Activated CD4-positive, alpha-beta T cell treated with anti-CD3 and anti-CD28 coated beads, Interleukin-2, amount 10 ng/mL, durations not matched to agents 7 days and 5 days (primary cell): ENCODE measurements around the gene MACROD2. TPM values are rescaled to one million over a fixed set of nuclear protein-coding genes. Genes with fewer than 3 reads are reported as not detected.
"Not testable (repeated sequence)": the region's sequence is repeated elsewhere in the genome, so short reads cannot be mapped to it uniquely, and the experiment has no call there.

Experiments used
- CTCF ChIA-PET: fragments of 350-600 bp; sonication (Branson Sonifier 250); formaldehyde crosslinking; loops from one replicate; lab custom pipeline; 2021; ENCODE audit warnings: antibody characterized with exemption; lab: Charles Lee
- POLR2A ChIA-PET: fragments of 350-600 bp; sonication (Branson Sonifier 250); formaldehyde crosslinking; loops from one replicate; lab custom pipeline; 2021; ENCODE audit warnings: antibody characterized with exemption; lab: Charles Lee
- DNase-seq: peaks from one replicate; pipeline ENCODE4 v3.0.0-alpha.2; 2020
- H3K27ac Mint-ChIP-seq: one replicate; pipeline ENCODE4 v1.8.0; 2021; ENCODE audit warnings: mild to moderate bottlenecking, moderate library complexity, mixed read lengths
- H3K27me3 Mint-ChIP-seq: one replicate; pipeline ENCODE4 v1.8.0; 2021; ENCODE audit warnings: mixed read lengths
- H3K36me3 Mint-ChIP-seq: one replicate; pipeline ENCODE4 v1.8.0; 2021; ENCODE audit warnings: low read depth, mixed read lengths
- H3K4me1 Mint-ChIP-seq: one replicate; pipeline ENCODE4 v1.8.0; 2021; ENCODE audit warnings: mixed read lengths
- H3K4me3 Mint-ChIP-seq: one replicate; pipeline ENCODE4 v1.8.0; 2021; ENCODE audit warnings: mild to moderate bottlenecking, moderate library complexity, mixed read lengths
- H3K9me3 Mint-ChIP-seq: one replicate; pipeline ENCODE4 v1.8.0; 2021; ENCODE audit warnings: mixed read lengths
- total RNA-seq, 2 experiments: library from RNA; stranded (reverse); gene quantifications; one replicate each; pipeline ENCODE4 v1.2.3, GENCODE V29; 2021

The MACROD2 gene
- total RNA-seq, 2 experiments from 2014 or later = not detected

DNA sequence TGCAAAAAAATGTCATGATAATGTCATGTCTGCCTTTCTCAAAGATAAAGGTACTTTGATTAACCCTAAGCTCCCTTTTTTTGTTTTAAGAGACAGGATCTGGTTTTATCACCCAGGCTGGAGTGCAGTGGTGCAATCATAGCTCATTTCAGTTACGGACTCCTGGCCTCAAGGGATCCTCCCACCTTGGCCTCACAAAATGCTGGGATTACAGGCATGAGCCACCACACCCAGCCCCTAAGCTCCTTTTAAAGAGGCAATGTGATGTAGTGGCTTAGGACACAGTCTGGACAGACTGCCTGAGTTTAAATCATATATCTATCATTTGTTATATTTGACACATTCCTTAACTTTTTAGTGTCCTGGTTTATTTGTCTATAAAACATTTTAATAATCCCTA is 265.1 kb downstream of the MACROD2 start:
- no peak for DNase-seq
- CTCF ChIA-PET = no interaction called here
- H3K4me1 Mint-ChIP-seq = no peaks in the 10 kb centered on the region
- no peaks in the 10 kb centered on the region for H3K36me3 Mint-ChIP-seq
- H3K4me3 Mint-ChIP-seq = no peak overlapping the region
- POLR2A ChIA-PET = no interaction called here
- peaks cover 5% of the 10 kb centered on the region for H3K9me3 Mint-ChIP-seq
- no peak overlapping the region for H3K27ac Mint-ChIP-seq
- H3K27me3 Mint-ChIP-seq = no peaks in the 10 kb centered on the region

DNA sequence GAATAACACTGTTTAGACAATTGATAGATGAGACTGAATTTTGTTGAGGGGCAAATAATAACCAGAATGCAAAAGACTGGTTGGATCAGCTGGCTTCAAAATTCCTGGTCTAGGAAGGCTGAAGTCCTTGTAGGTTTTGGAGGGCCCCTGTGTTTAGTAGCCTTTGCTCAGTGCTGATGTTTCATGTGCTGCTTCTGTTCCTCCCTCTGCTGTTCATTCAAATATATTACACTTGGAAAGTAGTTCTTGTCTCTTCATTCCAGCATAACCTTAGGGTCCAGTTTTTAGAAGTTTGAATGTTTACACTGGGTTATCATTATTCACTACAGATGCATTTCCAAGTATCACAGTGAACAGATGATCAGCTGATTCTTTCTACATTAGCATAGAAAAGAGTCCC is 269.6 kb downstream of the MACROD2 start:
- ChIA-PET POLR2A (no interaction called here), CTCF (interaction anchor here (1.8 kb wide), 1 partner anchor 21 kb away, joined by 4 read pairs; no protein-coding TSS in a partner anchor)
- H3K9me3 Mint-ChIP-seq = no peaks in the 10 kb centered on the region
- no peak for DNase-seq
- H3K4me3 Mint-ChIP-seq = no peak overlapping the region
- no peaks in the 10 kb centered on the region for H3K27me3 Mint-ChIP-seq
- H3K27ac Mint-ChIP-seq = no peak overlapping the region
- H3K36me3 Mint-ChIP-seq = no peaks in the 10 kb centered on the region
- H3K4me1 Mint-ChIP-seq = no peaks in the 10 kb centered on the region

DNA sequence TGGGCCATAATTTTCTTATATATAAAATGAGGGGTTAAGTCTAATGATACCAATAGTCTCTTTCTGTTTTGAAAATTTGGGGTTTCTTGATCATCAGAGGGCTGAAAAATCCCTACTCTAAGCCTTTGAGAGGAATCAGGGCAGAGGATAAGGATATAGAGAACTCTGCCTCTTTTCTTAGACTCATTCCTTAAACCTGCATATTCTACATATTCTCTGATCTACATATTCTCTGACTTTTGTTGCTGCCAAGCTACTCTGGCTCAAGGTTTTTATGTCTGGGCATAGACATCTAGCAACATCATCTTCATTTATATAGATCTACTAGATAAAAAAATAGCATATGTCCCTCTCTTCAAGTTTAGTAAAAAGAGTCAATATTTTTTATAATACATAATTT is 270.9 kb downstream of the MACROD2 start:
- no peak for DNase-seq
- no peaks in the 10 kb centered on the region for H3K4me1 Mint-ChIP-seq
- no peaks in the 10 kb centered on the region for H3K27me3 Mint-ChIP-seq
- no peak overlapping the region for H3K4me3 Mint-ChIP-seq
- no peaks in the 10 kb centered on the region for H3K9me3 Mint-ChIP-seq
- H3K27ac Mint-ChIP-seq = no peak overlapping the region
- H3K36me3 Mint-ChIP-seq = no peaks in the 10 kb centered on the region
- ChIA-PET POLR2A (no interaction called here), CTCF (no interaction called here)

DNA sequence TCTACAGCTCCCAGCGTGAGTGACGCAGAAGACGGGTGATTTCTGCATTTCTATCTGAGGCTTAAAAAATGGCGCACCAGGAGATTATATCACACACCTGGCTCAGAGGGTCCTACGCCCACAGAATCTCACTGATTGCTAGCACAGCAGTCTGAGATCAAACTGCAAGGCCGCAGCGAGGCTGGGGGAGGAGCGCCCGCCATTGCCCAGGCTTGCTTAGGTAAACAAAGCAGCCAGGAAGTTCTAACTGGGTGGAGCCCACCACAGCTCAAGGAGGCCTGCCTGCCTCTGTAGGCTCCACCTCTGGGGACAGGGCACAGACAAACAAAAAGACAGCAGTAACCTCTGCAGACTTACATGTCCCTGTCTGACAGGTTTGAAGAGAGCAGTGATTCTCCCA is 275.4 kb downstream of the MACROD2 start:
- H3K27me3 Mint-ChIP-seq, H3K4me3 Mint-ChIP-seq, H3K4me1 Mint-ChIP-seq, H3K36me3 Mint-ChIP-seq, POLR2A ChIA-PET, DNase-seq, CTCF ChIA-PET, H3K27ac Mint-ChIP-seq, H3K9me3 Mint-ChIP-seq: not testable (repeated sequence)

DNA sequence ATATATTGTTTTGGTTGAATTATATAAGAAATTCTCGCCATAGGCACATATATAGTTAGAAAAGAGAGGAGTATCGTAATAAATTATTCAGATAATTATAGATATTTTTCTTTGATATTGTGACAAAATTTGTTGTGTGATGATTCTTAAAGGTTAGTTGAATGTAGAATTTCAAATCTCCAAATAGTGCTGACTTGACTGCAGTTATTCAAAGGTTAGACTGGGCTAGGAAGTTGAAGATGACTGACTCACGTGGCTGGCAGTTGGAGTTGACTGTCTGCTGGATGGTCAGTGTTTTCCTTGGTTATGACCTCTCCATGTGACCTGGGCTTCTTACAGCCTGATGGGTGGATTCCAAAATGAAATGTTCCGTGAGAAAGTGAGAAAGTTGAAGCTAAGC is 286.8 kb downstream of the MACROD2 start:
- Mint-ChIP-seq H3K36me3 (no peaks in the 10 kb centered on the region), H3K4me3 (no peak overlapping the region), H3K27ac (no peak overlapping the region), H3K4me1 (no peaks in the 10 kb centered on the region), H3K9me3 (no peaks in the 10 kb centered on the region), H3K27me3 (no peaks in the 10 kb centered on the region)
- DNase-seq = no peak
- ChIA-PET POLR2A (no interaction called here), CTCF (no interaction called here)

DNA sequence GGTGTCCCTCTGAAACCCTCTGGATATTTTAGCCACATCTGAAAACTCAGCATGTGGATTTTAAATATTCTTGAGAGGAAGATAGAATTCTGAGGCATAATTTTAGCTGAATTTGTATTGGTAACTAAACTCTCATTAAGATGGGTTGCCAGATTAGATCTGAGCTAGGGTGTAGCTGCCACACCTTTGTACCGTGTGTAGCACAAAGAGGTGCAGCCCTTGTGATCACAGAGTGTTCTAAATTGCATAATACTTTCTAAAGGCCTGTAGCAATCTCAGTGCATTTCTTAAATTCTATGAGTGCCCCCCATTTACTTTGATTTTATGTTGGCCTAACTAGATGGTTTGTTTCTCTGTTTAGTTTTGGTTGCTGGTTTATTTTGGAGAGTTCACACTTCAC is 289.1 kb downstream of the MACROD2 start:
- Mint-ChIP-seq H3K4me1 (no peaks in the 10 kb centered on the region), H3K27ac (no peak overlapping the region)
- POLR2A ChIA-PET = no interaction called here

DNA sequence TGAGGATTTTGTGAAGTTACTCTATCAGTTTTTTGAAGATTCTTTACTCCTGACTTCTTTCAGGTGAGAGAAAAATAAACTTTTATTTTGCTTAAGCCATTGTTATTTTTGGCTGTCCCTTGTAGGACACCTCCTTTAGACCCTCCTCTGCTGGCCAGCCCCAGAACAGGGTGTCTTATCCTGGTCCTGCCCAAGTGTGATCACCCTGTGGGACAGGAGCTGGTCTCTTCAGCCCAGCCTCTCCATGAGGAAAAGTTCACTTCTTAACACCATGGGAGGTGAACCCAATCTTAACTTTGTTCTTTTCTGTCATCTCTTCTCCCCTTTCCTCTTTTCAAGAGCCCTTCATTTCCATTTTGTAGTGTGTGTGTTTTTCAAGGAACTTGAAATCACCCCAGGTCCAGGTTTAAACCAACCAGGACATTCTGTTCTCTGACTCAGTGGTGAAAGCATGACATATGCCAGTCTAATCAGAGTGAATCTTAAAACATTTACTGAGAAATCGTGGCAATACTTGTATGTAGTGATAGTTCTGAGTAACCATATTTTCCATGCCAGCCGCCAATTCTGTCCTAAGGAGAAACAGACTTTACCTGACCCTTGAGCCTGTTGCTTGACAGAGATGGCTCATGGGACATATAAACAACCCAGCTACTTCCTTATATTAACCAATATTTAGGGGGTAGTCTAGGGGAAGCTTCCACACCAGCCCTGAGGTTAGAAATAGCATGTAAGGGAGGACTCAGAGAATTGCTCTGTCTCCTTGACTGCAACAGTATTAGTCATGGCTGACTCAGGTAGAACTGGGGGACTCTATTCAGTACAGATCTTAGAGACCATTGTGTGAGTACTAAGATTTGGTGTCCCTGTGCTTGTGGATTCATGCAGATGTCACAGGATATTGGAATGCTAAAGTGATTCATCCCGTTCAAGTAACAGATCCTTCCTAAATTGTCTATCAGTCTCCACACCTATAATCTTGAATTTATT is 293.3 kb downstream of the MACROD2 start:
- Mint-ChIP-seq H3K27ac (no peak overlapping the region), H3K4me3 (no peak overlapping the region), H3K36me3 (no peaks in the 10 kb centered on the region), H3K4me1 (no peaks in the 10 kb centered on the region), H3K9me3 (no peaks in the 10 kb centered on the region), H3K27me3 (no peaks in the 10 kb centered on the region)
- ChIA-PET CTCF (no interaction called here), POLR2A (no interaction called here)
- DNase-seq = no peak

More for the DNA sequence above, 289.1 kb downstream of the MACROD2 start:
- H3K27me3 Mint-ChIP-seq = no peaks in the 10 kb centered on the region
- H3K9me3 Mint-ChIP-seq = no peaks in the 10 kb centered on the region
- CTCF ChIA-PET = no interaction called here
- DNase-seq = no peak
- H3K36me3 Mint-ChIP-seq = no peaks in the 10 kb centered on the region
- no peak overlapping the region for H3K4me3 Mint-ChIP-seq

DNA sequence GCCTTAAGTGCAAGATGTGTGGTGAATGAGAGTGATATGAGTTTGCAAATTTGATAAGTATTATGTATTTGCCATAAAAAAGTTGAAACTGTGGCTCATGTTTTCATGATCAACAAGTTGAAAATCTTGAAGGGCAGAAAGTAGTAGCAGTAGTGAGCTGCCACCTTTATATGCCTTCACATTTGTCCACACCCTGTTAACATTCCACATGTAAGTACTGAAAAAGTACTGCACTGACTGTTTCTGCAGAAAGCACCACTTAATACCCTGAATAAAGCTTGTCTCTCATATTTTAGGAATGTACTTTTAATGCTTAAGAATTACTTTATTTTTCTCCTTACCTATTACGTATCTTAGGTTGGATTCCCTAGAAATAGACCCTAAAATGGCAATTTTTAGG is 296.2 kb downstream of the MACROD2 start:
- DNase-seq = no peak
- Mint-ChIP-seq H3K27me3 (no peaks in the 10 kb centered on the region), H3K27ac (no peak overlapping the region), H3K9me3 (no peaks in the 10 kb centered on the region), H3K4me3 (no peak overlapping the region), H3K4me1 (no peaks in the 10 kb centered on the region), H3K36me3 (no peaks in the 10 kb centered on the region)
- POLR2A ChIA-PET = no interaction called here
- CTCF ChIA-PET = no interaction called here

DNA sequence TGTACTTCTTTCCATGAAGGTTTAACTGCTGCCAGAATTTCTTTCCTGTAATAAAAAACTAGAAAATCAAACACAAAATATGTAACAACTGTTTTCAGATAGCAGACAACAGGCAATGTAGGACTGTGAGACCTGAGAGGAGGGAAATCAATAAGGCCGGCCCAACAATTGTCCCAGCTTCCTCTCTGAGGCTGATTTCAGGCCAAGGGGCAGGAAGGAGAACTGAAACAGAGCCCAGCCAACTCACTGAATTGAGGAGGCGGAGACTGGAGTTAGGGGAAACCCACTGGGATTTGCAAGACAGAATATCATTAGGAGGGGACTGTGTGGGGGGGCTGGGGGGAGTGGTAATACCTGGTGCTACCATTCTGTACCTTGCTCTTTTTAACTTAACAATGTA is 299.9 kb downstream of the MACROD2 start:
- no peaks in the 10 kb centered on the region for H3K27me3 Mint-ChIP-seq
- H3K36me3 Mint-ChIP-seq = no peaks in the 10 kb centered on the region
- H3K4me3 Mint-ChIP-seq = no peak overlapping the region
- H3K27ac Mint-ChIP-seq = no peak overlapping the region
- H3K4me1 Mint-ChIP-seq = no peaks in the 10 kb centered on the region
- CTCF ChIA-PET = no interaction called here
- POLR2A ChIA-PET = no interaction called here
- no peak for DNase-seq
- no peaks in the 10 kb centered on the region for H3K9me3 Mint-ChIP-seq

DNA sequence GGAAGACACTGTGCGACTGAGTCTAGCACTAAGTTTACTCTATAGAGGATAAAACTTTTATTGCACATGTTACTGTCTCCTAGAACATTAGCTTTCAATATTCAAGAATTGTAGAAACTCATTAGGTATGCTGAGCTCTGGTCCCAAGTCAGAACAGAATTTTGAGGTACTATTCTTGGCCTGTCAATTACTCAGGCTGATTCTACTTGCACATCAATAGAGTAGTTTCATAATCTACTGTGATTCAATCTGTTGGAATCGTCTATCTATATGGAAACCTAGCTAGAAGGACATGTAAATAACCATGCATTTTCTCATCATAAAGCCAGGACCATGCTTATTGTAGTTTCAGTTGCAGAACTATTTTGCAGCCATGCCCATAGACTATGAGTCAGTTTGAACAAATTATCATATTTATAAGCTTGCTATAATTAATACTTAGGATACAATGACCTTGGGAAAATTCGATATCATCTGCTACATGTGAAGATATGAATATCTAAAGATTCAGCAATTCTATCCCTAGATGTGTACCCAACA is 300.5 kb downstream of the MACROD2 start:
- Mint-ChIP-seq H3K27ac (no peak overlapping the region), H3K27me3 (no peaks in the 10 kb centered on the region), H3K9me3 (no peaks in the 10 kb centered on the region), H3K4me3 (no peak overlapping the region), H3K4me1 (no peaks in the 10 kb centered on the region), H3K36me3 (no peaks in the 10 kb centered on the region)
- ChIA-PET POLR2A (no interaction called here), CTCF (no interaction called here)
- no peak for DNase-seq

DNA sequence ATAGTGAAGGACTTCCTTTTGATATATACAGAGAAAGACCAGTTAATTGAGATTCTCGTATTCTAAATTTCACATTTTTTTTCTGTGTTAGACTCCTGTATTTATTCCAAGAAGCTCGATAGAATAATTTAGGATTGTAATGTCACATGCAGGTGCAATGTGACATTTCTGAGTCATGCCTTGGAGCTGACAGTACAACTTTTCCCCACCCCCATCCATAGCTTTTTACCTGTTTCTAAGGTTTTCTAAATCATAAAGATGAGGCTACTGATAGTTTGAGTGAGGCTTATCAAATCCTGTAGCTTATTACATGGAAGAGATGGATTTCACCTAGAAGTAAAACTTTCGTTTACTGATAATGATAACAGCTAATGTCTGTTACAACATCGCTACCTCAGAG is 304.5 kb downstream of the MACROD2 start:
- no peaks in the 10 kb centered on the region for H3K36me3 Mint-ChIP-seq
- H3K4me3 Mint-ChIP-seq = no peak overlapping the region
- CTCF ChIA-PET = no interaction called here
- DNase-seq = no peak
- no peaks in the 10 kb centered on the region for H3K27me3 Mint-ChIP-seq
- no peaks in the 10 kb centered on the region for H3K4me1 Mint-ChIP-seq
- H3K9me3 Mint-ChIP-seq = peaks cover 7% of the 10 kb centered on the region
- POLR2A ChIA-PET = no interaction called here
- H3K27ac Mint-ChIP-seq = no peak overlapping the region

DNA sequence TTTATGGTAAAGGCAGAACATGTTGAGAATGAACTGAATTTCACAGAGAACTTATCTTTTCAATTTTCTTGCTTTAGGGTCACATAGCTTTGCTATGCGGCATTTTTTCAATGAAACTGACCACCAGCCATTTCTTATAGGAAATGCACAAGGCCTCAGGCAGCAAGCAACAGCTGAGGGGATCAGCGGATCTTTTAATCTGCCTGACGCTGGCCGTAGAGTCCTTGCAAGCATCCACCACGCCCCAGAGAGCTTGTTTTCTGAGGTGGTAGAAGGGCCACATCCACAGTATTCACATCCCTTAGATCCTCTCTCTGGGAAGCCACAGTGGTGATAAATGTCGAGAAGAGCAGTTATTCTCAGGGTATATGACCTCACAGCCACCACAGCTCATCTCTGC is 307.8 kb downstream of the MACROD2 start:
- no peaks in the 10 kb centered on the region for H3K4me1 Mint-ChIP-seq
- H3K27me3 Mint-ChIP-seq = no peaks in the 10 kb centered on the region
- ChIA-PET CTCF (no interaction called here), POLR2A (no interaction called here)
- DNase-seq = no peak
- H3K27ac Mint-ChIP-seq = no peak overlapping the region
- H3K4me3 Mint-ChIP-seq = no peak overlapping the region
- H3K9me3 Mint-ChIP-seq = peaks cover 7% of the 10 kb centered on the region
- no peaks in the 10 kb centered on the region for H3K36me3 Mint-ChIP-seq

DNA sequence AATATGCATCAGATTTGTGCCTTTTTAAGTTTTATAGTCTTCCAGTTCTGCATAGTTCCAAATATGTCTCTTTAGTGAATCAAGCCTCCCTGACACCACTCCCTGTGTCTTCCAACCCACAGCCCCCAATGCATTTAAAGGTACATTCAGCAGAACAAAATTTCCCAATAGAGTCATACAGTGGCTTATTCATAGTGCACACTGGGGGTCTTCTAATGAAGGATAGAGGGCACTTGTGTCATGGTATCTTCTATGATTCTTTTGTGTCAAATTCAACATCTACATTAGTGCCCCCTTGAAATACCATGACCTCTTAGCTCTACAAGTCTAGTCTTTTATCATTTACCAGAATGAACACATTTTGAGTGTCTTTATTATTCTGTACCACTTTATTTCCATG is 308.3 kb downstream of the MACROD2 start:
- ChIA-PET POLR2A (no interaction called here), CTCF (no interaction called here)
- no peak for DNase-seq
- Mint-ChIP-seq H3K4me1 (no peaks in the 10 kb centered on the region), H3K27me3 (no peaks in the 10 kb centered on the region), H3K27ac (no peak overlapping the region), H3K9me3 (peaks cover 7% of the 10 kb centered on the region), H3K36me3 (no peaks in the 10 kb centered on the region), H3K4me3 (no peak overlapping the region)
